Left kidney (tissue), 2 donors: ENCODE measurements around the gene CBX8. TPM values are rescaled to one million over a fixed set of nuclear protein-coding genes. Genes with fewer than 3 reads are reported as not detected.
"Not testable (repeated sequence)": the region's sequence is repeated elsewhere in the genome, so short reads cannot be mapped to it uniquely, and the experiment has no call there.

Experiments used
- DNase-seq: peaks from one replicate; pipeline ENCODE4 v3.0.0-alpha.2; 2013
- polyA plus RNA-seq: library from polyadenylated mRNA; unstranded; fragments of 120-200 nt; gene quantifications from one replicate; pipeline ENCODE4 v1.2.1, GENCODE V29; 2013; ENCODE audit not compliant: insufficient read length

Gene CBX8
- polyA plus RNA-seq, 1 donor, result 11.6 TPM

DNA sequence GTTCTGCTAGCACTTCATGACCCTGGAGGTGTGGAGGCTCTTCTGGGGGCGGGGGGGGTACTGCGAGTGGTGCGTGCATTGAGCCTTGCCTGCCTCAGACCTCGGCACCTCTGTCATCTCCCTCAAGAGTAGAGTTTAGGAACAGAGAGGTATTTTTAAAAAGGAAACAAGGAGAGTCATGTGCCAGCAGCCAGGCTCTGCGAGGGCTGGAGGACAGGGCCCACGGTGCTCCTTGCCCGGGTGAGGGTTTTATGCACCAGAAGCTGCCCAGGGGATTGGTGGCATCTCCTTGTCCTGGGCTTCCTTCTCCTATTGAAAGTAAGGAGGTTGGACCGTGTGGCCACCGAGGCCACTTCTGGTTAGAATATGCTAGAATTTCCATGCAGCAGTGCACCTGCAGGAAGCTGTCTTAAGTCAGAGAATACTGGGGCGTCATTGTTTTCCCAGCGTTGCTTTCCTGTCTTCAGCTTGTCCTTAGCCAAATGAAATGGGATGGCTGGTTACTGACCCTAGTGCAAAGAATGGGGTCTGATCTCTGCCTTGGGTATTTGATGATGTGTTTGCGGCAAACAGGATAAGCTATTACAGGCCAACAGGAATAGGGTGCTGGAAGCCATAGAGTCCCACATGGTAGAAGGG, 15.7 kb downstream of the CBX8 start:
- no peak for DNase-seq

DNA sequence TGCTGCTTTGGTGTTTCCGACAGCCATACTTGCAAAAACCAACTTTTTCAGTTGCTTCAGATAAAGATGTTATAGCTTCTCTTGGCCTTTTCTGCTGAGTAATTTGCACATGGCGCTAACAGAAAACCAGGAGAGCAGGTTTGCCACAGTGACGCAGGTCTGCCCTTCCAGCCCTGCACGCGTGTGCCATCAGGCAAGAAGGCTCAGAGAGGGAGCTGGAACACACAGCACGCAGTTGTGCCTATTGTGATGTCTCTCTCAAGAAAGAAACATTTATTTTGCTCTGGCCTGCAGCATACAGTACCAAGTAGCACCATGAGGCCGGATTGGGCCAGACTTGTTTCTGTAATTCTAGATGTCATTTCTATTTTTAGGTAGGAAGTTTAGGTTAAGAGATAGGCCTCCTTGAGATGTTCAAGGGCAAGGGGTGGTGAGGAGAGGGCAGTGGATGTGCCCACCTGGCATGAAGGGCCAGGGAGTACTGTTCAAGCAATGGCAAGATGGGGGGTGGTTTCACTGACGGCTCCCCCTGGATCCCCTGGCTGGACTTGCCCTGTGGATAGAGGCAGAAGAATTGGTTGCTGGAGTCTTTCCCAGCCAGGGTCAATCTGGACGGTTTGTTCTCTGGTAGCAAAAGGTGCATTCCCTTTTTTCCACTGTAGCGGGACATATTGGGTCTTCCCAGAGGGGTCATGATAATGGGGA, 17.1 kb downstream of the CBX8 start:
- no peak for DNase-seq

DNA sequence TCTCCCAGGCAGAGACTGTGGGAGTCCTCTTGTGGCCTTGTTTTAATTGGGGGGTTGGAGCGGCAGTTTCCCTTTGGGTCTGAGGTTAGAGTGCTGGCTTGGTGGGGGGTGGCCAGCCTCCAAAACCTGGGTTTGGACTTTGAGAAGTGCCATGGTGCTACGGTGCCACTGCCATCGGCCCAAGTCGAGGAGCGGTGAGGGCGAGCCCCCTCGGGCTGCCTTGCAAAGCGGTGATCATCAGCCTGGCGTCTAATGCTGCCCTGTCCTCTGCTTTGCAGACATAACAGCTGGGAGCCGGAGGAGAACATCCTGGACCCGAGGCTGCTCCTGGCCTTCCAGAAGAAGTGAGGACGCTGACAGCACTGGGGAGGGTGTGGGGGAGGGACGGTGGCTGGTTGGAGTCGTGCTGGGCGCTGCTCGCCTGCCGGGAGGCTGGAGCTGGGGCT, 17.8 kb downstream of the CBX8 start:
- no peak for DNase-seq

DNA sequence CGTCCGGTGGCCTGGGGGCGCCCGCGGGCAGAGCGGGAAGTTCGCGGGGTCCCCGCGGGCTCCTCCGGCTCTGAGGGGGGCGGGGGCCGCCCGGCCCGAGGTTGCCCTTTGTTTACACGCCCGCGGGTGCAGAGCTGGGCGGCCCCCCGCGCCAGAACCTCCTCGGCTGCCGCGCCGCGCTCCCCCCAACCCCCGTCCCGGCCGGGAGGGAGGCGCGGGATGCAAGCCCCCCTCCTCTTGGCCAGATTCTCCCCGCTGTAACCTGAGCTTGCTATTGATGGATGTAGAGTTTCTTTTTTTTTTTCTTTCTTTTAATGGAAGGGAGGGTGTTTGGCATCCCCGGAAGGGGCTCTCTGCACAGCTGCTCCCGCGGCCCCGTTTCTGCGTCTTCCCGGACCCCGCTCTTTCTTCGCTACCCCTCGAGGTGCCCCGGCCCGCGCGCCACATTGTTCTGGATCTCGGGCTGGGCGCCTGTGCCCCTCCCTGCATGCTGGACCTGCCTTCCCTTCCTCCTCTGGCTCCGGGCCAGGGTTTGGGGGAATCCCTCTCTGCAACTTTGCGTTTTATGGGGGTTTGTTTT, 18.3 kb downstream of the CBX8 start:
- DNase-seq, result peak; percentile 48

DNA sequence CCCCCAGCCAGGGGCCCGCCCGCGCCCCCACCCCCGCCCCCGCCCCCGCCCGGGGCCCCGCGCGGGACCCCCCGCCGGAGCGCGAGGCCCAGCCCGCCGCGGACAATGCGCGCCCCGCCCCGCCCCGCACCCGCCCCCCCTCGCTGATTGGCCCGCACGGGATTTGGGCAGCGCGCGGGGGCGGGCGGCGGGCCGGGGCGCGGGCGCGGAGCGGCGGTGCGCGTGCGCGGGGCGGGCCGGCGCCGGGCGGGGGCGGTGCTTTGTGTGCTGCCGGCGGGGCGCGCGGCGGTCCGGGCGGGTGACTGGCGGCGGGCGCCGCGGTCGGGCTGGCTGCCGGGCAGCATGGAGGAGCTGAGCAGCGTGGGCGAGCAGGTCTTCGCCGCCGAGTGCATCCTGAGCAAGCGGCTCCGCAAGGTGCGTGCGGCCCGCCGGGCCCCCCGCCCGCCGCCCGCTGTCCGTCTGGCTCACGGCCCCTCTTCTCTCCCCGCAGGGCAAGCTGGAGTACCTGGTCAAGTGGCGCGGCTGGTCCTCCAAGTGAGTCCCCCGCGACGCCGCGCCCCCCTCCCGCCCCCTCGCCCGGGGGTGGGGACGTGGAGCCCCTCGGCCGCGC, 18.9 kb downstream of the CBX8 start, which contains the start of gene CBX2:
Gene CBX2 (plus strand): TSS at position 255 of the 610 bp plus-strand sequence. CDS start 88 bp downstream, at position 343.
- peak; percentile 20 for DNase-seq

DNA sequence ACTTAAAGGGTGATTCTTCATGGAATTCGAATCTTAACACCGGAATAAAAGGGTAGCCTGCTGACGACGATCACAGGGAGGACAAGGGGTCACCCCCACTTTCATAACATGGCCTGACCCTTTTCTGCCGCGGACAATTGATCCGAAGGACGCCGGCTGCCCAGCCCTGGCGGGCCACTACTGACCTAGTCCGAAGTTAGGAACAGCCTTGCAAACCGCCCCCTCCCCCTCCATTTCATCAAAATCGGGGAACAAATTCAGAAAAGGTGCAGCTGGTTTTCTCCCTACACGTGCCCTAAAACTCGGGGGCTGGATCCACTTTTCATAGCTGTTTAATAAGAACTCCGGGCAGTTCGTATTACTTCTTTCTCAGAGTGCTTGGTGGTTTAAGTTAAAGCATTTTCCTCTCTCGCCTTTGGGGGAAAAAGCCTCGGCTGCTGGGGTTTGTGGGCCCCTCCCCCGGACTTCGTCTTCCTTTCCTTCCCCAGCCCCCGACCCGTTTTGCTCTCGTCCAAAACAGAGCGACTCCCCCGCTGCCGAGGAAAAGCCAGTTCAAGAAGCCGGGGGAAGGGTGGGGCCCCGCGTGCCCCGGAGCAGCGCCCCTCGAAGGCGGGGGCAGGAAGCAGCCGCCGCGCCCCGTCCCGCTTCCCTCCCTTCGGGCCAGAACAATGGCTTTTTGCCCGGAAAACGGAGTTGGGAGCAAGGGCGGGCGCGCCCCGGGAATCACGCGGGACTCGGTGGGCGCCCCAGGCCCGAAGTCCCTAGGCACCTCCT, 19.6 kb downstream of the CBX8 start:
- no peak for DNase-seq

DNA sequence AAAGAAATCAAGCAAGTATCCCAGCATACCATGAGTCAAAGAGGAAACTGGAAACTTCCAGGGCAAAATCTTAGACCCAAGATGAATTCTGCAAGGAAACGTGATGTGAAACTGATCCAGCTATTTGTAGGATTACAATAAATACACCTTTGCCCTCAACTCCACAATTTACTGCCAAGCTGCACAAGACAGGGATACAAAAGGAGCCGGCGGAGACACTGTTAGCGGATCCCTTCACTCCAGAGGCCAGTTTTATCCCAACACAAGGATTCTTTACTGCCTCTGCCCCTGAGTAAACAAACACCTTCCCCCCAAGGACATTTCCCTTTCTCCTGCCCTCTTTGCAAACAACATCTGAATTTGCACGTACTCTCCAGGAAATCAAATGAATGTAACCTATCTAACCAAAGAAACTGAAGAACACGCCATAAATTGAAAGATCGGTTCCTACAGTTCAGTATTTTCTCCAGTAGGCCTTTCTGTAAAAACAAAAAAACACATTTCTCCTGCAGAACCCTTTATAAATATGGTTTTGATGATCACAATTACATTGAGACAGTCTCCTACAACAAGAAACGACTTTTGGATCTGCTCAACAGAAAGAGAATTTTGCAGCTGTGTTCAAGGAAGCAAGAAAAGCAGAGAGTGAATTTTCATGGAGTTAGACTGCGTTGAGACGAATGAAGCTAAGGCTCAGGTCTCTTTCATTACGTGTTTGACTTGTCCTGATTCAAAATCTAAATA, 20.3 kb downstream of the CBX8 start:
- DNase-seq, result no peak

DNA sequence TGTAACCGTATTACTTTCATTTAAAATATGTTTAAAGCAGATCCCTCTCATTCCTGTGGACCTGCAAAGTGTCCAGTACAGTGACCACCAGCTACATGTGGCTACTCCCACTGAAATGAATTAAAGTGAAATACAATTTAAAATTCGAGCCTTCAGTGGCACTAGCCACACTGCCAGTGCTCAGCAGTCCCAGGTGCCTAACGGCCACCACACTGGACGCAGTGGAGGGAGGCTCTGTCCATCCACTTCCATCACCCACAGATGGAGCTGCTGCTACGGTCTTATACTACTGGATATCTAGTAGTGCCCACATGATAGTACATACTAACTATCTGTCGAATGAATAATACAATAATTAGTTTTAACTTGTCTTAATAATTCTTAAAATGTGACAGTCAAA, 21.2 kb downstream of the CBX8 start:
- no peak for DNase-seq

DNA sequence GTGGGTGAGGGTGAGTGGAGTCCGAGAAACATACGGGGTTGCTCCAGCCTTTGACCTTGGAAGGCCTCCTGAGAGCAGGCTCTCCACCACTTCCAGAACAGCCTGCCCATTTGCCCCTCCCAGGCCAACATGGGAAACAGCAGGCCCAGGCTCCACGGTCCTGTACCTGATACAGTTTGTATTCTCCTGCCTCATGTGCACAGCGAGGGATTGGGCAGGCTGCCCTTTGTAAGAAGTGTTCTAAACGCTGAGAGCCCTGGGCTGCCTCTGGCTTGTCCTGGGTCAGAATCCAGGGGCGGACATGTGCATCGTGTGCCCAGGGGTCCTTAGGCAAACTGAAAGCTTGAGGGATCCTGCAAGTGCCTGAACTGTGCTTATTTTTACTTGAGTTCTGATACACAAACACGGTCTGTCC, 22.3 kb downstream of the CBX8 start:
- DNase-seq, result no peak

DNA sequence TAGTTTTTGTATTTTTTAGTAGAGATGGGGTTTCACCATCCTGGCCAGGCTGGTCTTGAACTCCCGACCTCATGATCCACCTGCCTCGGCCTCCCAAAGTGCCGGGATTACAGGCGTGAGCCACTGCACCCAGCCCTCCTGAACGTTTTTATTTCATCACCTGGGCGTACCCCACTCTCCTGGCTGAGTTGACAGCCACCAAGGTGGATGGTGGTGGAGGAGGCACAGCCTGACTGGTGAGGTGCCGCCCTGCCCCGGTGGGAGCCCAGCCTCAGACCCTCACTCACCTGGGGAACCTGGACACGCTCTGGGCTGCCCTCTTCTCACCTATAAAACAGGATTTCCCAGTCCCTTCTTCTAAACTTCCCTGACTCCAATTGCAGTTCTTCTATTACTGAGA, 24.2 kb downstream of the CBX8 start:
- not testable (repeated sequence) for DNase-seq

DNA sequence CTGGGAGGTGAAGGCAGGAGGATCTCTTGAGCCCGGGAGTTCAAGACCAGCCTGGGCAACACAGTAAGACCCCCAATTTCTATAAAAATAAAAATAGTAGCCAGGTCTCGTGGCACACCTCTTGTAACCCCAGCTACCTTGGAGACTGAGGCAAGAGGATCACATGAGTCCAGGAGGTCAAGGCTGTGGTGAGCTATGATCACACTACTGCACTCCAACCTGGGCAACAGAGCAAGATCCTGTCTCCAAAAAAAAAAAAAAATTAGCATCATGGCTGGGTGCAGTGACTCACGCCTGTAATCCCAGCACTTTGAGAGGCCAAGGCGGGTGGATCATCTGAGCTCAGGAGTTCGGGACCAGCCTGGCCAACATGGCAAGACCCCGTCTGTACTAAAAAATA, 25.6 kb downstream of the CBX8 start:
- no peak for DNase-seq

DNA sequence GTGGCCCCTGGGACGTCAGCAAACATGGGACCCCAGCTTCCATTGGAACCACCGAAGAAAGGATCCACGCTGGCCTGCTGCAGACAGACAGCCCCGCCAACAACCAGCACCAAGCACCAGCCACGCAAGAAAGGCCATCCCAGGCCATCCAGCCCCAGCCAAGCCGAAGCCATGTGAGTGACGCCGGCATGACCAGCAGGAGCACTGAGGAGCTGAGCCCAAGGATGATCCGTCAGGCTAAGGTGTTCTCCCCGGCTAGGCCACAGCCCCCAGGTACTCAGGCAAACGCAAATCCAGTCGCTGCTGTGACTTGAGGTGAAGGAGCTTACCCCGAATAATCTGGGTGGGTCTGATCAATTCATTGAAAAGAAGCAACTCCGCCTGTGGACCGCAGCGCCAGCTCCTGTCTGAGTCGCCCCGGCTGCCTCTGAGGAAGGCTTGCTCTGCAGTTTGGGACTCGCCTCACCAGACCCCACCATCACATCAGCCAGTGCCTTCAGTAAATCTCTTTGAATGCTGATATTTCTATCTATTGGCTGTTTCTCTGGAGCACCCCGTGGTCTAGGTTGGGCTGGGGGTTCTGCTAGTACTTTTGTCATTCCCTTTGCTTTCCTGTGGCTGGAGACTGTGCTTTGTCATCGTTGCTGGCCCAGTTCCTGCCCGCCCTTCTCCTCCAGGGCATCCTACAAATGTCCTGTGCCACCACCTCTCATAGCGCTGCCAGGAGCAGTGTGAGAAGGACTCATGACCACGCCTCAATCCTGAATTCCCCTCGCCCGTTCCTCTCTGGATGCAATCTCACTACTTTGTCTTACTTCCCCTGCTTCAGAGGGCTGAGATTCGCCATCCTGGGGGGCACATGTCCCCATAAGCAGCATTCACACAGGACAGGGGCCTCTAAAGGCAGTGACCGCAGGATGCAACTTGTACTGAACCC, 27.0 kb downstream of the CBX8 start:
- DNase-seq, result no peak

DNA sequence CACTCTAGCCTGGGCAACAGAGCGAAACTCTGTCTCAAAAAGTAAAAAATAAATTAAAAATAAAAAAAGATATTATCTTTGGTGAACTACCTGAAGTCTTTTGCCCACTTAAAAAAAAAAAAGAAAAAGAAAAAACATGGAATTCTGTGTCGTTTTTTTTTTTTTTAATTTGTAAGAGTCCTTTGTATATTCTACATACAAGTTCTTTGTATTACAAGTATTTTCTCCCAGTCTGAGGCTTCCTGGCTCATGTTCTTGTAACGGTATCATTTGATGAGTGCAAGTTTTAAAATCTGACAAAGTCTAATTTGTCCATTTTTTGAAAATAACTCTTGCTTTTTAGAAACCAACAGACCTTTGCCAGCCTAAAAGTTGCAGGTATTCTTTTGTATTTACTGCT, 31.2 kb downstream of the CBX8 start:
- no peak for DNase-seq

DNA sequence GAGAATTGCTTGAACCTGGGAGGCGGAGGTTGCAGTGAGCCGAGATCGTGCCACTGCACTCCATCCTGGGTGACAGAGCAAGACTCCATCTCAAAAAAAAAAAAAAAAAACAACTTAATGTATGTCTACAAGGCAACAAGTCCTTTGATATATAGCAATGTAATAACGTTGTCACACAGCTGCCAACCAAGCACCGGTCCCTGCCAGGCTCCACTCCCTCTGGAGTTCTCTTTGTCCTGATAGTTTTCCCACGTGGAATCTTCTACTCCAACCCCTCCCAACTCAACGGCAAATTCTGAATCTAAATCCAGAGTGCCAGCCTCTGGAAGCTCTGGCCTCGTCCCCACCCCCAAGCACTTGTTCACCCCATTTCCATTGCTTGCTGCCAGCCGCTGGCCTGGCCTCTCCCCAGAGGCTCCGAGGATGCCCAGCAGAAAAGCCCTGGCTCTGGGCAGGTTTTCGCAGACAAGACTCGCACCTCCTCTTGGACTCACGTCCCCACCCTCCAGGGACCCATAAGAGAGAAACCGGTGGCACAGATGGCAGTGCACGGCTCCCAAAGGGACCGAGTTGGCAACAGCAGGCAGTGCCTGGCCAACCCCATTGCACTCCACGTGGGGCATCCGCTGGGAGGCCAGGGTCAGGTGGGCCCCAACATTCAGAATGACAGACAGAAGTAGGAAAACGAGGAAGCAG, 34.8 kb downstream of the CBX8 start:
- DNase-seq, result no peak

DNA sequence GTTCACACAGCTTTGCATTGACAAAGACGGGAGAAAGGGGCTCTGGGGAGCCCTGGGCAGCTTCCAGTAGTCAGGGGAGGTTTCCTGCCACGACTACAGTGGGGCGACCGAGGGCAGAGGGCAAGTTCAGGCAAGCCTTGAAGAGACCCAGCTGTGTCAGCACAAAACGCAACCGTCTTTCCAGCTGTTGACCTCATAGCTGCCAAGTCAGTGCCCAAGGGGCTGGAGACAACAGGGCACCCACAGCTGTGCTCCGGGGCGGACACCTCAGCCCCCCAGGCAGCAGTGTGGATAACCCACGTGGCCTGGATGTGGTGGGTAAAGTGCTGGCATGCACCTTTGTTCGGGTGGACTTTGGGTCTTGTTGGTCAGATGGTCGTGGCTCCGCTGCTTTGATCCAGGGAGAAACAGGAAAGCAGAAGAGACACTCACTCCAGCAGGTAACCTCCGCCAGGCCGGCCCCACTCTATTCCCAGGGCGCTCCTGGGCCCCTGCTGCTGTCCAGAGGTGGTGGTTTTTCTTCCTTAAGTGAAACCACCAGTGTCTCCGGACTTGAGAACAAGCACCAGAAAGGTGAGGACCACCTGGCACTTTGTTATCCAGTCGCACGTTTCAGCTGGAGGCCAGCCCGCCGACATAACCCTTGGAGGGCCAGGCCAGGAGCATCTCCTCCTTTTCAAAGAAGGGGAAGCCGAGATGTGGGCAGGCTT, 36.5 kb downstream of the CBX8 start:
- DNase-seq, result no peak

DNA sequence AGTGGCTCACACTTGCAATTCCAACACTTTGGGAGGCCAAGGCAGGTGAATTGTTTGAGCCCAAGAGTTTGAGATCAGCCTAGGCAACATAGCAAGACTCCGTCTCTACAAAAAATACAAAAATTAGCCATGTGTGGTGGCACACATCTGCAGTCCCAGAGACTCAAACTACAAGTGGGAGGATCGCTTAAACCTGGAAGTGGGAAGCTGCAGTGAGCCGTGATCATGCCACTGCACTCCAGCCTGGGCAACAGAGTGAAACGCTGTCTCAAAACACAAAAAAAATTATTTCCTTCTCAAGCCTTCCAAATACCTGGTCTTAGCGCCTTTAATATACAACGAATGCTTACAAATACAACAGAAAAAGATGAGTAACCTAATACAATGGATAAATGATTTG, 38.6 kb downstream of the CBX8 start:
- DNase-seq, result no peak

DNA sequence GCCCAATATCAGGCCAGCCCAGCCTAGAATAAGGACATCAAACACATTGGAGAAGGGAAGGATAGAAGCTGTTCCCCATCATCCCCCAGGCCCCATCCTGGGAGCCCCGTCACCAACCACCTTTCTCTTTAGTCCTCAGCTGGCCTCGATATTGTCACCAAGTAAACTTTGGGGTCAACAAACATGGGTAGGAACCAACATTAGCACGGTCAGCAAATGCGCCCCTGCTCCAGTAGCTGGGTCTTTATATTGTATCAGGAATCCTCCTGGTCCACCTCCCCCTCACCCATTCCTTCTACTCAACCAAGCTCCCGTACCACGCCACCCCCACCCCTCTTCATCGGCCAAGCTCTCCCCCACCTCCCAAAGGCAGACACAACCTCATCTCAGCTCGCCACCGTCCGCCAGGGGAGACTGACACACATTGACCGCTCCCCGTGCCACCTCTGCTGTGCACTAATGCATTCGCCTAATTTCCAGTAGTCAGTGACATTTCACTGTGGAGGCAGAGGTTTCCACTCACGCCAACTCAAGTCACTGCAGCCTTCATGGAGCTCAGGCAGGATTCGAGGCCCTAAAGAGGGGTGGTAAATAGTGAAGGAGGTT, 39.6 kb downstream of the CBX8 start:
- no peak for DNase-seq

DNA sequence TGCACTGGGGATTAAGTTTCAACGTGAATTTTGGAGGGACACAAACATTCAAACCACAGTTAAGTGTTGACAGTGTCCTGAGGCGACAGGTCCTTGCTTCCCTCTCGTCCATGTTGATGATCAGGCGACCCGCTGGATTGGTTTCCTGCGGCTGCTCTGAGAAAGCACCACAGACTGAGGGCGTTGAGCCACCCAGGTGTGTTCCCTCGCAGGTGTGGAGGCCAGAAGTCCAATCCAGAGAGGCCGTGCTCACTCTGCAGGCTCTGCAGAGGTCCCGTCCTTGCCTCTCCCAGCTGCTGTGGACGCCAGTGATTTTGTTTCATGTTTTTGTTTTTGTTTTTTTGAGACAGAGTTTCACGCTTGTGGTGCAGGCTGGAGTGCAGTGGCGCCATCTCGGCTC, 41.3 kb downstream of the CBX8 start:
- no peak for DNase-seq

DNA sequence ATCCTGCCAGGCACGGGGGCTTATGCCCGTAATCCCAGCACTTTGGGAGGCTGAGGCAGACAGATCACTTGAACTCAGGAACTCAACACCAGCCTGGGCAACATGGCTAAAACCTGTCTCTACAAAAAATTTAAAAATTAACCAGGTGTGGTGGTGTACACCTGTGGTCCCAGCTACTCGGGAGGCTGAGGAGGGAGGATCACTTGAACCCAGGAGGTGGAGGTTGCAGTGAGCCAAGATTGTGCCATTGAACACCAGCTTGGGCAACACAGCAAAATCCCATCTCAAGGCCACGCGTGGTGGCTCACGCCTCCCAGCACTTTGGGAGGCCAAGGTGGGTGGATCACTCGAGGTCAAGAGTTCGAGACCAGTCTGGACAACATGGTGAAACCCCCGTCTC, 42.0 kb downstream of the CBX8 start:
- DNase-seq, result not testable (repeated sequence)
